ENCODE measurements around the gene DHRS13.

DNA sequence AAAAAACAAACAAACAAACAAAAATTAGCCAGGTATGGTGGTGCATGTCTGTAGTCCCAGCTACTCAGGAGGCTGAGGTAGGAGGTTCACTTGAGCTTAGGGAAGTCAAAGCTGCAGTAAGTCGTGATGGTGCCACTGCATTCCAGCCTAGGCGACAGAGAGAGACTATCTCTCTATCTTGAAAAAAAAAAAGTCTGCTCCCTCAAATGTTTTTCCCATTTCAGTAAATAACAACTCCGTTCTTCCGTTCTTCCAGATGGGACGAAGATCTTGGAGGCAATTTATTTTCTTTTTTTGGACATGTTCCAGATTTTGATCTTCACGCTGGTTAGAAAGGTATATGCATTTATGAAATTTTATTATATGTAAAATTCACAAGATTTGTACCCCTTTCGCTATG is 29.0 kb downstream of the DHRS13 start:
- TF ChIP-seq, protein P1, sequence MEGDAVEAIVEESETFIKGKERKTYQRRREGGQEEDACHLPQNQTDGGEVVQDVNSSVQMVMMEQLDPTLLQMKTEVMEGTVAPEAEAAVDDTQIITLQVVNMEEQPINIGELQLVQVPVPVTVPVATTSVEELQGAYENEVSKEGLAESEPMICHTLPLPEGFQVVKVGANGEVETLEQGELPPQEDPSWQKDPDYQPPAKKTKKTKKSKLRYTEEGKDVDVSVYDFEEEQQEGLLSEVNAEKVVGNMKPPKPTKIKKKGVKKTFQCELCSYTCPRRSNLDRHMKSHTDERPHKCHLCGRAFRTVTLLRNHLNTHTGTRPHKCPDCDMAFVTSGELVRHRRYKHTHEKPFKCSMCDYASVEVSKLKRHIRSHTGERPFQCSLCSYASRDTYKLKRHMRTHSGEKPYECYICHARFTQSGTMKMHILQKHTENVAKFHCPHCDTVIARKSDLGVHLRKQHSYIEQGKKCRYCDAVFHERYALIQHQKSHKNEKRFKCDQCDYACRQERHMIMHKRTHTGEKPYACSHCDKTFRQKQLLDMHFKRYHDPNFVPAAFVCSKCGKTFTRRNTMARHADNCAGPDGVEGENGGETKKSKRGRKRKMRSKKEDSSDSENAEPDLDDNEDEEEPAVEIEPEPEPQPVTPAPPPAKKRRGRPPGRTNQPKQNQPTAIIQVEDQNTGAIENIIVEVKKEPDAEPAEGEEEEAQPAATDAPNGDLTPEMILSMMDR (IDR thresholded peaks at IDR 0.05), result no peak
- no peak for TF ChIP-seq POLR2A (IDR thresholded peaks at IDR 0.05)
